ENCODE results near the gene PHF21A. TPM values are rescaled to one million over a fixed set of nuclear protein-coding genes. Genes with fewer than 3 reads are reported as not detected.

The PHF21A gene
- total RNA-seq, 1 experiment from 2014 or later = 29.4 TPM

GRCh38 chr11:45993531-45994001 lies 127.7 kb downstream of the PHF21A start:
- DNase-seq (ENCODE audit: low spot score) = no peak
- CTCF ChIA-PET = interaction anchor here (0.6 to 7.3 kb wide), 8 partner anchors 8 to 121 kb away, joined by 3 to 66 read pairs (median 6); no protein-coding TSS in a partner anchor
- no peak for ATAC-seq
- POLR2A ChIA-PET = interaction anchor here (1.0 to 4.1 kb wide), 3 partner anchors 10 to 72 kb away, joined by 4 to 33 read pairs (median 12); partner anchors contain the start of gene LARGE2
- peaks cover 52% of the 10 kb centered on the region for H3K4me1 Mint-ChIP-seq
- H3K4me3 Mint-ChIP-seq = no peak overlapping the region
- no peak for TF ChIP-seq PREB (CRISPR knock-in tag; IDR thresholded peaks at IDR 0.05; ENCODE audit: borderline replicate concordance)
- no peak for TF ChIP-seq NFYB (CRISPR knock-in tag; conservative IDR thresholded peaks at IDR 0.05; ENCODE audit: low read depth)
- no peak for TF ChIP-seq NR1H2 (CRISPR knock-in tag; IDR thresholded peaks at IDR 0.05)
- no peak for TF ChIP-seq E2F4 (CRISPR knock-in tag; IDR thresholded peaks at IDR 0.05; ENCODE audit: borderline replicate concordance, low read depth)
- no peak for TF ChIP-seq AFF4 (CRISPR knock-in tag; IDR thresholded peaks at IDR 0.05; ENCODE audit: borderline replicate concordance)
- TF ChIP-seq ATF2 (CRISPR knock-in tag; IDR thresholded peaks at IDR 0.05; ENCODE audit: borderline replicate concordance, low read depth) = no peak
- TF ChIP-seq E2F1 (CRISPR knock-in tag; IDR thresholded peaks at IDR 0.05) = no peak
- TF ChIP-seq STAT6 (CRISPR knock-in tag; conservative IDR thresholded peaks at IDR 0.05; ENCODE audit: low read depth) = no peak
- no peak for TF ChIP-seq ZNF317 (CRISPR knock-in tag; IDR thresholded peaks at IDR 0.05; ENCODE audit: borderline replicate concordance, low read depth)
- TF ChIP-seq ZNF121 (CRISPR knock-in tag; IDR thresholded peaks at IDR 0.05) = no peak
- TF ChIP-seq PRDM15 (CRISPR knock-in tag; IDR thresholded peaks at IDR 0.05) = no peak
- no peak for TF ChIP-seq NFATC4 (CRISPR knock-in tag; IDR thresholded peaks at IDR 0.05)
- no peak for TF ChIP-seq ZNF416 (CRISPR knock-in tag; IDR thresholded peaks at IDR 0.05)
- no peaks in the 10 kb centered on the region for H3K9me3 Mint-ChIP-seq
- no peaks in the 10 kb centered on the region for H3K36me3 Mint-ChIP-seq
- H3K27me3 Mint-ChIP-seq (ENCODE audit: low read depth) = no peaks in the 10 kb centered on the region
- peak overlapping the region; percentile 90 for H3K27ac Mint-ChIP-seq

Data from WTC11 (cell line).